Naive thymus-derived CD4-positive, alpha-beta T cell (primary cell): ENCODE measurements around the gene PDE4D. TPM values are rescaled to one million over a fixed set of nuclear protein-coding genes. Genes with fewer than 3 reads are reported as not detected.

Source experiments
- ATAC-seq: fragments of 150-1000 bp; cut with Tn5 transposase; 2 replicates; pipeline ENCODE4 v1.10.0; 2021; ENCODE audit warnings: mild to moderate bottlenecking, moderate library complexity
- CTCF ChIA-PET: fragments of 350-600 bp; sonication (Branson Sonifier 250); formaldehyde crosslinking; loops from one replicate; lab custom pipeline; 2021; ENCODE audit warnings: antibody characterized with exemption; lab: Charles Lee
- POLR2A ChIA-PET: fragments of 350-600 bp; sonication (Branson Sonifier 250); formaldehyde crosslinking; loops from one replicate; lab custom pipeline; 2021; ENCODE audit warnings: antibody characterized with exemption, inconsistent platforms; lab: Charles Lee
- DNase-seq, 9 donors: peaks; one replicate each; pipeline versions ENCODE4 v3.0.0 to v3.0.0-alpha.2; 2020 to 2022; ENCODE audit warnings: mixed read lengths in 1 of 9
- H3K27ac ChIP-seq: one replicate; pipeline ENCODE4 v1.7.0; 2013; ENCODE audit warnings: mild to moderate bottlenecking, low read depth, low read length, moderate library complexity
- H3K27me3 ChIP-seq, 2 donors: one replicate each; pipeline ENCODE4 v1.7.0; 2013; ENCODE audit warnings: low read length in 2 of 2, mild to moderate bottlenecking in 2 of 2, moderate library complexity in 2 of 2; ENCODE audit not compliant: control insufficient read depth in 2 of 2, insufficient read depth in 2 of 2
- H3K36me3 ChIP-seq, 3 experiments: 1 replicate in 2 of 3; 2 replicates in 1 of 3; pipeline ENCODE4 v1.7.0; 2013; ENCODE audit warnings: low read length in 3 of 3, mild to moderate bottlenecking in 3 of 3, moderate library complexity in 1 of 3; ENCODE audit not compliant: insufficient read depth in 3 of 3, control insufficient read depth in 2 of 3
- H3K4me1 ChIP-seq, 2 donors: one replicate each; pipeline ENCODE4 v1.7.0; 2013; ENCODE audit warnings: low read length in 2 of 2, mild to moderate bottlenecking in 2 of 2, moderate library complexity in 1 of 2; ENCODE audit not compliant: control insufficient read depth in 2 of 2, insufficient read depth in 2 of 2
- H3K4me3 ChIP-seq: 2 replicates; pipeline ENCODE4 v1.7.0; 2013; ENCODE audit warnings: mild to moderate bottlenecking, low read length
- H3K9me3 ChIP-seq, 3 experiments: 1 replicate in 2 of 3; 2 replicates in 1 of 3; pipeline ENCODE4 v1.7.0; 2013; ENCODE audit warnings: low read length in 3 of 3; ENCODE audit not compliant: control insufficient read depth in 2 of 3
- H3K27ac Mint-ChIP-seq, 9 donors: one replicate each; pipeline ENCODE4 v1.8.0; 2020 to 2022; ENCODE audit warnings: mixed read lengths in 9 of 9, mild to moderate bottlenecking in 8 of 9, moderate library complexity in 5 of 9, inconsistent platforms in 2 of 9
- H3K27me3 Mint-ChIP-seq, 5 donors: one replicate each; pipeline ENCODE4 v1.8.0; 2021 to 2022; ENCODE audit warnings: mixed read lengths in 5 of 5, mild to moderate bottlenecking in 1 of 5
- H3K36me3 Mint-ChIP-seq, 5 donors: one replicate each; pipeline ENCODE4 v1.8.0; 2020 to 2022; ENCODE audit warnings: mixed read lengths in 5 of 5, mild to moderate bottlenecking in 3 of 5, inconsistent platforms in 1 of 5
- H3K4me1 Mint-ChIP-seq, 7 donors: one replicate each; pipeline ENCODE4 v1.8.0; 2020 to 2022; ENCODE audit warnings: mixed read lengths in 7 of 7, mild to moderate bottlenecking in 3 of 7, inconsistent platforms in 1 of 7
- H3K4me3 Mint-ChIP-seq, 10 donors: one replicate each; pipeline ENCODE4 v1.8.0; 2020 to 2022; ENCODE audit warnings: mild to moderate bottlenecking in 10 of 10, mixed read lengths in 10 of 10, moderate library complexity in 6 of 10, inconsistent platforms in 2 of 10
- H3K9me3 Mint-ChIP-seq, 11 donors: one replicate each; pipeline ENCODE4 v1.8.0; 2020 to 2022; ENCODE audit warnings: mixed read lengths in 11 of 11, mild to moderate bottlenecking in 4 of 11, inconsistent platforms in 1 of 11, moderate library complexity in 1 of 11
- intact Hi-C, 2 donors: fragments of 100-400 bp; cut with micrococcal nuclease; formaldehyde crosslinking; loops; one replicate each; pipeline ENCODE4 v1.15.1; 2023
- polyA plus RNA-seq, 2 donors: library from polyadenylated mRNA; unstranded; fragments of 300-500 nt; fragmentation: Illumina TruSeq; gene quantifications; one replicate each; pipeline ENCODE4 v1.2.3, GENCODE V29; 2021
- total RNA-seq, 6 experiments: library from RNA in 5 of 6; stranded (reverse) in 5 of 6; gene quantifications; 1 replicate in 5 of 6; 2 replicates in 1 of 6; pipeline ENCODE4 v1.2.3 and lab custom pipeline; 2021 to 2026

PDE4D gene
- total and polyA plus RNA-seq, 7 experiments from 2014 or later: 4.9 to 102 (median 38.8) TPM

DNA sequence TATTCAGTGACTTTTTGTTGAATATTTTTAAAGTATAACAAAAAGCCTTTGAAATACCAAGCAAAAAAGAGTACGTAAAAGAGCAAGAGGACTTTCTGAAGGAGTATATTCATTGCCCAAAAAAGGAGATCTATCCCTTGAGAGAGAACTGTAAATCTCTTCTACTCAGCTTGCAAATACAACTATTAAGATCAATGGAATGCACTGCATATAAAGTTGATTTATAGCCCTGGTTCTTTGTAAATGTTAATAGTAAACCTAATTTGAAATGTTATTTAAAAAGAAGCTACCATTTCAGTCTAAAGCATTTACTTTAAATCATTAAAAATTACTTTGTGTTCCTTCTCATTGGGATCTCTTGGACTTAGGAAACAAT, 168.1 kb downstream of the PDE4D start:
- ATAC-seq (no peak), DNase-seq (no peak)
- Mint-ChIP-seq H3K9me3 (no peaks in the 10 kb centered on the region), H3K27ac (no peak overlapping the region), H3K4me1 (no peaks in the 10 kb centered on the region), H3K36me3 (no peaks in the 10 kb centered on the region), H3K27me3 (peaks cover 0 to 9% (median 5%) of the 10 kb centered on the region in 5 donors), H3K4me3 (no peak overlapping the region)
- Histone ChIP-seq H3K4me1 (no peaks in the 10 kb centered on the region), H3K27ac (no peak overlapping the region), H3K36me3 (no peaks in the 10 kb centered on the region), H3K27me3 (no peaks in the 10 kb centered on the region), H3K4me3 (no peak overlapping the region), H3K9me3 (no peaks in the 10 kb centered on the region)
- intact Hi-C loops: no loop called here
- ChIA-PET POLR2A (no interaction called here), CTCF (no interaction called here)

DNA sequence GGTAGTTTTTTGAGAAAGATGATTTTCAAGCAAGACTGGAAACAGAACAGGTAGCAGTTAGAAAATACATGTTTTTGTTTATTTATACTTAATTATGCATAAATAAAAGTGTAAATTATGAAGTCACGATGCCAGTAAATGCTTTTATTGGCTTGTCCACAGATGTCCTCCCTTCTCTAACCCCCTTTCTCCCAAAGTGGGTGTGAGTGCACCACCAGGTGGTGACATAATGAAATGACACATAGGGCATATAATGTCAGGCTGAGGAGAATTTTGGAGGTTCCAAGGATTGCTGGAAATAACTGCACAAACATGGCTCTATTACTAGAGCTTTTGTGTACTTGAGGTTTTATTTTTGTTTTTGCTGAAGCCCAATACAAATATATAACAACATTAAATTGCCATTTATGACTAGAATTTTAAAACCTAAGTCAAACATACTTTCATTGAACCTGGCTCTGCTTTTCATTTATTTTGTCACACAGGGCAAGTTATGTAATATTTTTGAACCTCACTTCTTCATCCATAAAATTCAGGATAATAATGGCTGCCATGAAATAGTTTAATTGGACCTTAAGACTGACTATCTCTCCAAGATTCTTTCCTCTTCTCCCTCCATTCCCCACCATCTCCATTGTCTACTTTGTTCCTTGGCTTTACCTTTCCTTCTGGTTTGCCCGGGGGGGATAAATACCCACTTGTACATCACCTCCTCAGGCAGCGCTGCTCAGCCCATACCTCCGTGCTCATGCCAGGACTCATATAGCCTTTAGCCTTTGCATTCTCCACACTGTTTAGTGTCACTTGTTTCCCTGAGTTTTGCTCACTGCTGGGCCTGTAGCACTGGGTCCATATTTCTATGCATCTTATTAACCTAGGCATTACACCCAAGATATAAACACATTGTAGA, 168.8 kb downstream of the PDE4D start:
- Mint-ChIP-seq H3K36me3 (no peaks in the 10 kb centered on the region), H3K9me3 (peaks cover 0 to 2% (median 0%) of the 10 kb centered on the region in 11 donors), H3K4me1 (no peaks in the 10 kb centered on the region), H3K4me3 (no peak overlapping the region), H3K27ac (no peak overlapping the region), H3K27me3 (peaks cover 0 to 9% (median 7%) of the 10 kb centered on the region in 5 donors)
- Histone ChIP-seq H3K4me1 (no peaks in the 10 kb centered on the region), H3K4me3 (no peak overlapping the region), H3K27ac (no peak overlapping the region), H3K27me3 (no peaks in the 10 kb centered on the region), H3K9me3 (no peaks in the 10 kb centered on the region), H3K36me3 (no peaks in the 10 kb centered on the region)
- DNase-seq: peak in 2 of 9 donors; percentile 4 to 27
- ChIA-PET CTCF (no interaction called here), POLR2A (no interaction called here)
- ATAC-seq: peak; percentile 46
- intact Hi-C loops: loop anchor here in 1 of 2 donors (5.0 kb wide), 1 partner anchor 217 kb away; no protein-coding TSS in a partner anchor

DNA sequence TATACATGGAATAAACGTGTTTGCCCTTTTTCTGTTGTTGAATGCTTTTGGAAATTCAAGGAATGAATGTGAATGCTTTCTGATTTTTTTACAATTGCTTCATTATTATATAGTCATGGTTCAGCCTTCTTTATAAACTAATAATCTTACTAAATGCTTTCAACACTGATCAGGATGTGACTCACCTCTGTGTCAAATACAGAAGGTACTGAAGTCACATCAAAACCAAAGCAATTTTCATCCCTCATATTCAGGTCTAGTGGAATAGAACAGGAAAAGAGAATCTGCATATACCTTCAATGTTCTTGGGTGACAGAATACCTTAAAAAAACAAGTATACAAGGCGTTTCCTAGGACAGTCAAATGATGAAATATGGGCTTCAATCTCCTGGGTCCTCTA, 170.7 kb downstream of the PDE4D start:
- Mint-ChIP-seq H3K36me3 (no peaks in the 10 kb centered on the region), H3K27ac (no peak overlapping the region), H3K4me3 (no peak overlapping the region), H3K9me3 (peaks cover 0 to 3% (median 0%) of the 10 kb centered on the region in 11 donors), H3K27me3 (peaks cover 0 to 10% (median 4%) of the 10 kb centered on the region in 5 donors), H3K4me1 (no peaks in the 10 kb centered on the region)
- DNase-seq: no peak
- Histone ChIP-seq H3K4me1 (no peaks in the 10 kb centered on the region), H3K36me3 (no peaks in the 10 kb centered on the region), H3K4me3 (no peak overlapping the region), H3K27me3 (no peaks in the 10 kb centered on the region), H3K9me3 (no peaks in the 10 kb centered on the region), H3K27ac (no peak overlapping the region)
- ChIA-PET POLR2A (no interaction called here), CTCF (no interaction called here)
- intact Hi-C loops: loop anchor here in 1 of 2 donors (1.0 to 5.0 kb wide), 2 partner anchors 216 to 333 kb away; no protein-coding TSS in a partner anchor
- ATAC-seq: no peak

DNA sequence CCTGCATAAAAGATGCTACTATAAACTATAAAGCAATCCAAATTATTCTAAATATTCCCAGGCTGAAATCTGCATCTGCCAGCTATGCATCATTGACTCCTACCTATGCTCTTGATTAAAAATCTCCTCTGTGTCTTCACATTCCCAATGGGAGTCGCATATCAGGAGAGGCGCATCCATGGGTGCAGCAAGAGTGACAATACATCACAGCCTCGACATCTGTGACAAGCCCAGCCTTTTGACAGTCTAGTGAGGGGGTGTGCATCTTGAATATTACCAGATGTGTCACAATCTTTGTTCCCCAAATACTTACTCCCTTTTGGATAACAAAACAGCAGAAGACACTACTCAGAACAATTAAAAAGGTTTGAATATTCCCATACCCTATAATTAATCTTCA, 171.8 kb downstream of the PDE4D start:
- no peaks in the 10 kb centered on the region for H3K4me1 Mint-ChIP-seq
- no peak overlapping the region for H3K4me3 Mint-ChIP-seq
- DNase-seq (no peak), ATAC-seq (no peak)
- Histone ChIP-seq H3K36me3 (no peaks in the 10 kb centered on the region), H3K4me3 (no peak overlapping the region), H3K9me3 (no peaks in the 10 kb centered on the region), H3K27me3 (no peaks in the 10 kb centered on the region), H3K4me1 (no peaks in the 10 kb centered on the region), H3K27ac (no peak overlapping the region)
- intact Hi-C loops: loop anchor here in 1 of 2 donors (5.0 kb wide), 1 partner anchor 214 kb away; no protein-coding TSS in a partner anchor
- POLR2A ChIA-PET: no interaction called here
- peaks cover 0 to 3% (median 0%) of the 10 kb centered on the region in 11 donors for H3K9me3 Mint-ChIP-seq
- no peak overlapping the region for H3K27ac Mint-ChIP-seq
- H3K36me3 Mint-ChIP-seq: no peaks in the 10 kb centered on the region
- CTCF ChIA-PET: no interaction called here
- peaks cover 0 to 14% (median 3%) of the 10 kb centered on the region in 5 donors for H3K27me3 Mint-ChIP-seq

DNA sequence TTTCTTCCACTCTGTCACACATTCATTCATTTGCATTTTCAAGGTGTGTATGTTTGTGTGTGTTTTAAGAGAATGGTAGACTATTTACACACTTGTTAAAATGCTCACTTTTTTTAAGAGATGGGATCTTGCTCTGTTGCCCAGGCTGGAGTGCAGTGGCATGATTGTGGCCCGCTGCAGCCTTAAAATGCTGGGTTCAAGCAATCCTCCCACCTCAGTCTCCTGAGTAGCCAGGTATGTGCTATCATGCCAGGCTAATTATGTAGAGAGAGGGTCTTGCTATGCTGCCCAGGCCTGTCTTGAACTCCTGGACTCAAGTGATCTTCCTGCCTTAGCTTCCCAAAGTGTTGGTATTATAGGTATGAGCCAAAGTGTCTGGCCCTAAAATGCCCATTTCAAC, 173.5 kb downstream of the PDE4D start:
- Histone ChIP-seq H3K4me3 (no peak overlapping the region), H3K27me3 (no peaks in the 10 kb centered on the region), H3K9me3 (no peaks in the 10 kb centered on the region), H3K27ac (no peak overlapping the region), H3K36me3 (no peaks in the 10 kb centered on the region), H3K4me1 (no peaks in the 10 kb centered on the region)
- intact Hi-C loops: loop anchor here in 1 of 2 donors (5.0 kb wide), 1 partner anchor 213 kb away; no protein-coding TSS in a partner anchor
- H3K4me1 Mint-ChIP-seq: no peaks in the 10 kb centered on the region
- H3K4me3 Mint-ChIP-seq: no peak overlapping the region
- H3K36me3 Mint-ChIP-seq: no peaks in the 10 kb centered on the region
- POLR2A ChIA-PET: no interaction called here
- CTCF ChIA-PET: no interaction called here
- no peak for ATAC-seq
- DNase-seq: no peak
- H3K27ac Mint-ChIP-seq: no peak overlapping the region
- peaks cover 0 to 8% (median 2%) of the 10 kb centered on the region in 5 donors for H3K27me3 Mint-ChIP-seq
- H3K9me3 Mint-ChIP-seq: peaks cover 0 to 5% (median 0%) of the 10 kb centered on the region in 11 donors

DNA sequence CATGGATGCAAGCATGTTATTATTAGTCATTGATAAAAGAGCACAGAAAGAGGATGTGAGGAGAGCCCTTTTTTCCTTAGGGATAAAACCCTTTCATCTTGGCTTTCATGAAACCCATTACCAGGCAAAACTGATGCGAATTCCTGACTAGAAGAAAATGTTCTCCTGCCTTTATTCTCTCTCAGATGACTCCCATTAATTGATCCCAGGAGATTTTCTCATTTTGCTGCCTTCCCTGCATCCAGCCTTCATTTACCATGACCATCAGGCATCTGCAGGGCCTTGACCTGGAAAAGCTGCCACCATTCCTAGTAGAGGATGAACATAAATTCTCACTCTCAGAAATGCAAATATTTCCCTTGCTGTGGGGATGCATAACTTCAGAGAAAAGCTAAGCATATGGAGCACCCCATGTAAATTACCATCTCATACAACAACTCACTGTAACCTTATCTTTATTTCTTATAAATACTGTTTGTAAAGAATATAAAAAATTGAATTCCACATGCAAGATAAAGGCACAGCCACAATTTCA, 176.5 kb downstream of the PDE4D start:
- Histone ChIP-seq H3K27me3 (no peaks in the 10 kb centered on the region), H3K4me1 (no peaks in the 10 kb centered on the region), H3K36me3 (no peaks in the 10 kb centered on the region), H3K4me3 (no peak overlapping the region), H3K9me3 (no peaks in the 10 kb centered on the region), H3K27ac (no peak overlapping the region)
- Mint-ChIP-seq H3K27me3 (peaks cover 0 to 6% (median 0%) of the 10 kb centered on the region in 5 donors), H3K4me1 (no peaks in the 10 kb centered on the region), H3K27ac (no peak overlapping the region), H3K4me3 (no peak overlapping the region), H3K36me3 (peaks cover 0 to 7% (median 0%) of the 10 kb centered on the region in 5 donors), H3K9me3 (peaks cover 0 to 20% (median 11%) of the 10 kb centered on the region in 11 donors)
- ChIA-PET CTCF (no interaction called here), POLR2A (no interaction called here)
- DNase-seq: no peak
- ATAC-seq: no peak
- intact Hi-C loops: no loop called here
